Subcutaneous abdominal adipose tissue (tissue), 5 donors: ENCODE data around the gene AP2A1.

Source experiments
- H3K27ac ChIP-seq: one replicate; pipeline ENCODE4 v1.7.0; 2013; ENCODE audit warnings: low read depth, mild to moderate bottlenecking, inconsistent platforms, low read length, moderate library complexity
- H3K27me3 ChIP-seq, 5 donors: one replicate each; pipeline ENCODE4 v1.7.0; 2013; ENCODE audit warnings: low read length in 5 of 5, inconsistent platforms in 1 of 5; ENCODE audit not compliant: control insufficient read depth in 5 of 5, insufficient read depth in 4 of 5
- H3K36me3 ChIP-seq, 5 donors: one replicate each; pipeline ENCODE4 v1.7.0; 2013; ENCODE audit warnings: low read length in 5 of 5; ENCODE audit not compliant: control insufficient read depth in 5 of 5, insufficient read depth in 5 of 5
- H3K4me1 ChIP-seq, 5 donors: one replicate each; pipeline ENCODE4 v1.7.0; 2013; ENCODE audit warnings: low read length in 5 of 5, mild to moderate bottlenecking in 3 of 5, moderate library complexity in 1 of 5; ENCODE audit not compliant: control insufficient read depth in 5 of 5, insufficient read depth in 5 of 5
- H3K4me3 ChIP-seq, 5 donors: one replicate each; pipeline ENCODE4 v1.7.0; 2013; ENCODE audit warnings: low read length in 5 of 5, low read depth in 1 of 5
- H3K9ac ChIP-seq, 5 donors: one replicate each; pipeline ENCODE4 v1.7.0; 2013; ENCODE audit warnings: low read length in 5 of 5, mild to moderate bottlenecking in 4 of 5, moderate library complexity in 3 of 5
- H3K9me3 ChIP-seq, 5 donors: one replicate each; pipeline ENCODE4 v1.7.0; 2013; ENCODE audit warnings: low read length in 5 of 5; ENCODE audit not compliant: control insufficient read depth in 5 of 5
- donor health status: healthy.
- donor health status: healthy.
- donor health status: healthy.
- donor health status: healthy.
- donor health status: healthy.

AP2A1 gene

DNA sequence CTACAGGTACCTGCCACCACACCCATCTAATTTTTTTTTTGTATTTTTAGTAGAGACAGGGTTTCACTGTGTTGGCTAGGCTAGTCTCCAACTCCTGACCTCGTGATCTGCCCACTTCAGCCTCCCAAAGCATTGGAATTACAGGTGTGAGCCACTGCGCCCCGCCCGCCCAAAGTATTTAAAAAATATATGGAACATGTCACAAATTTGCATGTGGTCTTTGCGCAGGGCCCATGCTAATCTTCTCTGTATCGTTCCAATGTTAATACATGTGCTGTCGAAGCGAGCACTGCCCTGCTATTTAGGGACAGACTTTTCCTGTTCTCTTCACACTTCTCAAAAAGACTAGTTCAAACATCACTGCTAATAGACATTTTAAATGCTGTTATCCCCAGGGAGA, 2.5 kb upstream of the AP2A1 start:
- Histone ChIP-seq H3K36me3 (no peaks in the 10 kb centered on the region), H3K4me1 (peaks cover 13 to 42% (median 40%) of the 10 kb centered on the region in 5 donors), H3K4me3 (no peak overlapping the region), H3K9ac (no peak overlapping the region), H3K27me3 (peaks cover 0 to 3% (median 0%) of the 10 kb centered on the region in 5 donors), H3K27ac (peak overlapping the region; percentile 98), H3K9me3 (no peaks in the 10 kb centered on the region)

DNA sequence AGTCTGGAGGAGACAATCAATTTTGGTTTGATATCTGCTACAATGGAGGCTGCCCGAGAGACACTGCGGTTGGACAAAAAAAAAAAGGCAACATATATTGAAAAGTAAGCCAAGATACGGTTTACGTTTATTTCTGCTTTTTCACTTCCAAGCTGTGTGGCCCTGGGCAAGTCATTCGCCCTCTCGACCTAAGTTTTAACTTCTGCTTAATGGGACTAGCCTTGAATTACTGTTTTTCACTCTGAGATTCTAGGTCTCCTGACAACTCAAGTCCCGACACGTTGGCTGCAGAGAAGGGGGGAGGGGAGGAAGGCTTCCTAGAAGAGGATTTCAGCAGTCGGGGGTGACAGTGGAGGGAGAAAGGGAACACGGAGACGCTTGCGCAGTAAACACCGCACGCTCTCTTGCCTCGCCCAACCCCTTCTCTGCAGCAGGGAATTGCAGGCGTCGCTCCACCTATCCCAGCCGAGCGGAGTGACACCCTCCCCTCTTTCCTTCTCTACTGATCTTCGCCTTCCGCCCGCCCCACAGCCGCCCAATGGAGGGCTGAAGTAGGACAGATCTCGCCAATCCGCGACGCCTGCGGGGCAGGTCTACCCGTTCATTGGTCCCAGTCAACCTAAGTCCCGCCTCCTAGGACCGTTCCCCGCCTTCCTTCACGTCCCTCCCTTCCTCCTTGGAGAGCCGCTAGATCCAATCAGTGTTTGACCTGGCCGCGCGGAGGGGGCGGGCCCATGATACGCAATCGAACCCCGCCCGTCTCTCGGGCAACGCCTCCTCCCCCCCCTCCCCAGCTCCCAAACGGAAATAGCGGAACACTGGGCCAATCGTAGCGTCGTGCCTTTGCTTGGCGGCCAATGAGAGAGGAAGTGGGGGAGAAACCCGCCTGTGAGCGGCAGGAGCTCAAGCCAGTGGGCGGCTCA, 533 bp upstream of the AP2A1 start:
- H3K9me3 ChIP-seq: no peaks in the 10 kb centered on the region
- peaks cover 0 to 3% (median 0%) of the 10 kb centered on the region in 5 donors for H3K27me3 ChIP-seq
- H3K4me1 ChIP-seq: peaks cover 12 to 48% (median 42%) of the 10 kb centered on the region in 5 donors
- peak overlapping the region; percentile 30 to 79 (median 67) for H3K4me3 ChIP-seq
- peak overlapping the region; percentile 43 to 98 (median 79) for H3K9ac ChIP-seq
- H3K36me3 ChIP-seq: peaks cover 0 to 4% (median 0%) of the 10 kb centered on the region in 5 donors
- H3K27ac ChIP-seq: peak overlapping the region; percentile 98

DNA sequence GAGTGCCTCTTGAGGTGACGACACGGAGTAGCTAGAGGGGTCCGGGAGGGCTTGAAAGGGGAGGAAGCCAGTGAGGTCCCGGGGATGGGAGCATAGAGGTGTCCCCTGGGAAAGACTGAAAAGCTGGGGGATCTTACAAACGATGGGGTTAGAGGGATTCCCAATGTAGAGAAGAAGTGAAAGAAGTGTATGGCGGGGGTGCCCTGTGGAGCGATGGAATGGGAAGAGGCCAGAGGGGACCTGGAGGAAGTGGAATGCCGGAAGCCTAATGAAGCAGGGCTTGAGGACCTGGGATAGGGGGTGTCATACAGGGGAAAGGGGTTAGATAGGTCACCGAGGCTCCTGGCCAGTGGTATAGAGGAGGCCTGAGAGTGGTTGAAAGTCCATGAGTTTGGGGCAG, 580 bp downstream of the AP2A1 start:
- peaks cover 0 to 4% (median 0%) of the 10 kb centered on the region in 5 donors for H3K36me3 ChIP-seq
- H3K27ac ChIP-seq: peak overlapping the region; percentile 72
- peak overlapping the region; percentile 79 to 94 (median 88) for H3K4me3 ChIP-seq
- H3K4me1 ChIP-seq: peaks cover 11 to 42% (median 32%) of the 10 kb centered on the region in 5 donors
- peak overlapping the region; percentile 59 to 97 (median 91) for H3K9ac ChIP-seq
- no peaks in the 10 kb centered on the region for H3K9me3 ChIP-seq
- H3K27me3 ChIP-seq: peaks cover 0 to 3% (median 0%) of the 10 kb centered on the region in 5 donors

DNA sequence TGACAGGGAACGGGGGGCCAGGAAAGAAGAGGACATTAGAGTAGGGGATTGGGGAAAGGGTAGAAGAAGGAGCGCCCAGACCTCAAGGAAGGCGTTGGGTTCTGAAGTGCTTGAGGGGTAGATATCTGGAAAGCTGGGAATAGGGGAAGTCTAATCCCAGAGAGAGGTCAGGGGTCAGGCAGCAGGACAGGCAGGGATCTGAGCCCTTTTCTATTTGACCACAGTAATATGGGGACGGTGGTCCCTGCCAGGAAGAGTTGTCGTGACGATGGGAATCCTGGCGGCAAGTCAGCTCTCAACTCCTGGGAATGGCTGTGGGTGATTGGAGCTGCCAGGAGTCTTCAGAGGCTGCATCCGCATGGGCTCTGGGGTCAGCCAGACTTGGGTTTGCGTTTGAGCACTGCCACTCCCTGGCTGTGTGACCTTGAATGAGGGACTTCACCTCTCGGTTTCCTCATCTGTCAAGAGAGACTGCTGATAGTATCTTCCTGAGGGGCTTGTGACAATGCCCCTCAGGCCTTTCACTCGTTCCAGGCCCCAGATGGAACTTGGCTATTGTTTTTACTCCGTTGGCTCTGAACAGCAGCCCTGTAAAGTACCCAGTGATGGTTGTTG, 1.3 kb downstream of the AP2A1 start:
- H3K9me3 ChIP-seq: no peaks in the 10 kb centered on the region
- peaks cover 0 to 7% (median 0%) of the 10 kb centered on the region in 5 donors for H3K36me3 ChIP-seq
- H3K27me3 ChIP-seq: peaks cover 0 to 3% (median 0%) of the 10 kb centered on the region in 5 donors
- H3K4me3 ChIP-seq: peak overlapping the region; percentile 79 to 94 (median 88)
- H3K27ac ChIP-seq: peak overlapping the region; percentile 72
- peaks cover 11 to 42% (median 32%) of the 10 kb centered on the region in 5 donors for H3K4me1 ChIP-seq
- H3K9ac ChIP-seq: peak overlapping the region; percentile 59 to 97 (median 91)

DNA sequence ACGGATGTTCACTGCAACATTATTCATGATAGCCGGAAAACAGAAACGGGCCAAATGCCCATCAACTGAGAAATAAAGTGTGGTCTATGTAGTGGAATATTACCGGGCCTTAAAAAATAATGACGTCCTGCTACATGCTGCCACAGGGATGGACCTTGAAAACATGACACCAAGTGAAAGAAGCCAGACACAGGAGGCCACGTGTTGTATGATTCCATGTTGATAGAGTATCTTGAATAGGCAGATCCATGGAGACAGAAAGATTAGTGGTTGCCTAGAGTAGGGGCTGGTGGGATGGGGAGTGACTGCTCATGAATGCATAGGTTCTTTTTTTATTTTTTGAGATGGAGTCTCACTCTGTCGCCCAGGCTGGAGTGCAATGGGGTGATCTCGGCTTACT, 3.7 kb downstream of the AP2A1 start:
- H3K4me1 ChIP-seq: peaks cover 8 to 44% (median 31%) of the 10 kb centered on the region in 5 donors
- no peak overlapping the region for H3K27ac ChIP-seq
- H3K9me3 ChIP-seq: no peaks in the 10 kb centered on the region
- H3K27me3 ChIP-seq: peaks cover 0 to under 1% (median 0%) of the 10 kb centered on the region in 5 donors
- H3K9ac ChIP-seq: no peak overlapping the region
- H3K4me3 ChIP-seq: no peak overlapping the region
- peaks cover 0 to 10% (median 3%) of the 10 kb centered on the region in 5 donors for H3K36me3 ChIP-seq

DNA sequence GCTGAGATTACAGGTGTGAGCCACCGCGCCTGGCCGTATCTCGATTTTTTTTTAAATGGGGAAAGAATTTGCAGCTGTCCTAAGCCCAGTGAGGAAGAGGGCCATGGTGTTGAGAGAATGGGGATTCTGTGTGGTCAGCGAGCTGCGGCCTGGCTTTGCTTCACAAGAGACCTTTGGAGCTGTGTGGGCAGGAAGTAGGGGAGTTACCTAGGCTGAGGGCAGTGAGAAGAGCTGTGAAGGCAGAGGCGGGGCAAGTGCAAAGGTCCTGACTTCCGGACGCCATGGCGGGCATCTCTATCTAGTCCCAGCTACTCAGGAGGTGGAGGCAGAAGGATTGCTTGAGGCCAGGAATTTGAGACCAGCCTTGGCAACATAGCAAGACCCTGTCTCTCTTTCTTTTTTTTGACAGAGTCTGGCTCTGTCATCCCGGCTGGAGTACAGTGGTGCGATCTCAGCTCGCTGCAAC, 4.9 kb downstream of the AP2A1 start:
- Histone ChIP-seq H3K27ac (no peak overlapping the region), H3K4me1 (peaks cover 4 to 36% (median 28%) of the 10 kb centered on the region in 5 donors), H3K36me3 (peaks cover 0 to 18% (median 7%) of the 10 kb centered on the region in 5 donors), H3K27me3 (no peaks in the 10 kb centered on the region), H3K9ac (no peak overlapping the region), H3K9me3 (no peaks in the 10 kb centered on the region), H3K4me3 (no peak overlapping the region)

DNA sequence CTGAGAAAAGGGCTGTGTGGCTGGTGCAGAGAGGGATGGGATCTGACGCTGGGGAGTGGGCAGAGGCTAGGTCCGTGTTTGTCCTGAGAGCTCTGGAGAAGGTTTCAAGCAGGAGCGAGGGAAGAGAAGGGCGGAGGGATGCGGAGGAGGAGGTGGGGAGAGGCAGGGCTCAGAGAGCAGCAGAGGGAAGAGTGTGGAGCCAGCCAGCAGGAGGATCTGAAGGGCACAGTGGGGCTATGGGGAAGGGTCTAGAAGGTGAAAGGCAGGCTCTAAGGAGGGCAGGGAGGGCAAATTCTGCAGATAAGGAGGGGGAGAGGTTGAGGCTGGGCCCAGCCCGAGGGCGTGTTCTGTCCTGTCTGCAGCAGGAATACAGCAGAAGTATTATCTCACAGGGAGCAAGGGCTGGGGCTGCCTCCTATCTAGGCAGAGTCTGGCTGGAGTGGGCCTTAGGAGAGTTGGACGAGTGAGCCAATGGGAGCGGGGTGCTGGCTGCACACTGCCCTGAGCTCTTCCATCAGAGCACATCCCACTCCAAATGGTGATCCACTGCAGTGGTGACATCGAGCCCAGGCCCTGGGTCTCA, 6.1 kb downstream of the AP2A1 start:
- peaks cover under 1 to 28% (median 20%) of the 10 kb centered on the region in 5 donors for H3K4me1 ChIP-seq
- H3K36me3 ChIP-seq: peaks cover 0 to 18% (median 7%) of the 10 kb centered on the region in 5 donors
- no peak overlapping the region for H3K9ac ChIP-seq
- H3K27me3 ChIP-seq: no peaks in the 10 kb centered on the region
- H3K4me3 ChIP-seq: no peak overlapping the region
- no peaks in the 10 kb centered on the region for H3K9me3 ChIP-seq
- H3K27ac ChIP-seq: no peak overlapping the region

DNA sequence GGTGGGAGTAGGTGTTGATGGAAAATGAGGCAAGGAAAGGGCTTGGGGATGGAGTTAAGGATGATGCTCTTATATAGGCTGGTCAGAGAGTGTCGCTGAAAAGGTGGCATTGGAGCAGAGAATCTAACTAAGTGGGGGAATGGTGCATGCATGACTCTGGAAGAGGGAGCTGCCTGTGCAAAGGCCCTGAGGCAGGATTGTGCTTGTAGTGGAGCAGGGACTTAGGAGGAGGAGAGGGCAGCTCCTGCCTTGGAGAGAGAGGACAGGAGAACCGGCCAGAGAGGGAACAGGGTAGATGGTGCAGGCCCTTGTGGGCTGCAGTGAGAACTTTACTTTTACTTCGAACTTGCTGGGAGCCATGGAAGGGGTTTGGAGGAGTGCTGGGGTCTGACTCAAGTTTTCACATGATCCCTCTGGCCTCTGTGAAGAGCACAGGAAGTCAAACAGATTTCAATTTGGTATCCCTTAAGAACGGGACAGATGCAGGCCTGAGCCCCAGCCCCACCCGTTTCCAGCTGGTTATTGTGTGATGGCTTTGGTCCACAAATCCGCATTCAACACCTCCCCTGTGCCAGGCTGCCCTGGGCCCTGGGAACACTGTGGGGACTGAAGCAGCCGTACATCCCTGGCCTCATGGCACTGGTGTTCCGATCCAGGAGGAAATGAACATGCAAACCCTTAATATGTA, 7.0 kb downstream of the AP2A1 start:
- Histone ChIP-seq H3K4me3 (no peak overlapping the region), H3K27ac (no peak overlapping the region), H3K27me3 (no peaks in the 10 kb centered on the region), H3K4me1 (peaks cover 0 to 19% (median 11%) of the 10 kb centered on the region in 5 donors), H3K36me3 (peaks cover 0 to 18% (median 7%) of the 10 kb centered on the region in 5 donors), H3K9me3 (no peaks in the 10 kb centered on the region), H3K9ac (peak overlapping the region in 1 of 5 donors; percentile 31)

DNA sequence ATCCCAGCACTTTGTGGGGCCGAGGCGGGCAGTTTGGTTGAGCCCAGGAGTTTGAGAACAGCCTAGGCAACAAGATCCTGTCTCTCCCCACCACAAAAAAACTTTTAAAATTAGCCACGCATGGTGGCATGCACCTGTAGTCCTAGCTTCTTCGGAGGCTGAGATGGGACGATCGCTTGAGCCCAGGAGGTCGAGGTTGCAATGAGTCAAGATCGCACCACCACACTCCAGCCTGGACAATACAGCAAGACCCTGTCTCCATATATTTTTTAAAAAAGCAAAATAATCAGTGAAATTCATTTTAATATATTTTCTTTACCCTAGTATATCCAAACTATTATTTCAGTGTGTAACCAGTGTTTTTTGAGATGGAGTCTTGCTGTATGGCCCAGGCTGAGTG, 8.2 kb downstream of the AP2A1 start:
- no peak overlapping the region for H3K9ac ChIP-seq
- H3K4me3 ChIP-seq: no peak overlapping the region
- H3K4me1 ChIP-seq: peaks cover 0 to 9% (median 6%) of the 10 kb centered on the region in 5 donors
- H3K36me3 ChIP-seq: peaks cover 0 to 18% (median 7%) of the 10 kb centered on the region in 5 donors
- no peaks in the 10 kb centered on the region for H3K9me3 ChIP-seq
- H3K27me3 ChIP-seq: no peaks in the 10 kb centered on the region
- H3K27ac ChIP-seq: no peak overlapping the region
